ENCODE data around the gene RNASEL.

The RNASEL gene

DNA sequence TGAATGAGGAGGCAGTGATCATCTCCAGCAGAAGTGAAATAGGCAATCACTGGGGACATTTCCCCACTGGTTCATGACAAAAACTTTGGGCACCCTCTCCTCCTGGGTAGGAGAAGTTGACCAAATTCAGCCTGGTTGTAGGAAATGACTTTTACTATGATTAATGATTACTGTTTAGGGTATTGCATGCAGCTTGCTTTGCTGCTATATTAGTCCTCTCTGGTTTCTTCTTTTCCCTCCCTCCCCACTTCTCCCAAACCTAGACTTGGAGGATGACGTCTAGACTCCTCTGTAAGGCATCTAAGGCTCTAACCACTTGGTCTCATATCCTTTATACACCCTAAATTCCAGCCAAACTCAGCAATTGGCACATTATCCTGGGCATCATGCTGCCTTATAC lies 18.5 kb upstream of the RNASEL start:
- H3K27ac ChIP-seq (ENCODE audit: low read length), result no peak overlapping the region
- no peak overlapping the region for H3K4me3 ChIP-seq (ENCODE audit: low read length)
- peaks cover 64% of the 10 kb centered on the region for H3K27me3 ChIP-seq (ENCODE audit: control insufficient read depth, insufficient read depth, low read length)
- H3K9me3 ChIP-seq (ENCODE audit: control insufficient read depth, low read depth, low read length), result no peaks in the 10 kb centered on the region
- peaks cover 32% of the 10 kb centered on the region for H3K4me1 ChIP-seq (ENCODE audit: control insufficient read depth, low read depth, low read length)
- H3K9ac ChIP-seq (ENCODE audit: low read length), result no peak overlapping the region
- no peaks in the 10 kb centered on the region for H3K36me3 ChIP-seq (ENCODE audit: control insufficient read depth, low read depth, low read length)

DNA sequence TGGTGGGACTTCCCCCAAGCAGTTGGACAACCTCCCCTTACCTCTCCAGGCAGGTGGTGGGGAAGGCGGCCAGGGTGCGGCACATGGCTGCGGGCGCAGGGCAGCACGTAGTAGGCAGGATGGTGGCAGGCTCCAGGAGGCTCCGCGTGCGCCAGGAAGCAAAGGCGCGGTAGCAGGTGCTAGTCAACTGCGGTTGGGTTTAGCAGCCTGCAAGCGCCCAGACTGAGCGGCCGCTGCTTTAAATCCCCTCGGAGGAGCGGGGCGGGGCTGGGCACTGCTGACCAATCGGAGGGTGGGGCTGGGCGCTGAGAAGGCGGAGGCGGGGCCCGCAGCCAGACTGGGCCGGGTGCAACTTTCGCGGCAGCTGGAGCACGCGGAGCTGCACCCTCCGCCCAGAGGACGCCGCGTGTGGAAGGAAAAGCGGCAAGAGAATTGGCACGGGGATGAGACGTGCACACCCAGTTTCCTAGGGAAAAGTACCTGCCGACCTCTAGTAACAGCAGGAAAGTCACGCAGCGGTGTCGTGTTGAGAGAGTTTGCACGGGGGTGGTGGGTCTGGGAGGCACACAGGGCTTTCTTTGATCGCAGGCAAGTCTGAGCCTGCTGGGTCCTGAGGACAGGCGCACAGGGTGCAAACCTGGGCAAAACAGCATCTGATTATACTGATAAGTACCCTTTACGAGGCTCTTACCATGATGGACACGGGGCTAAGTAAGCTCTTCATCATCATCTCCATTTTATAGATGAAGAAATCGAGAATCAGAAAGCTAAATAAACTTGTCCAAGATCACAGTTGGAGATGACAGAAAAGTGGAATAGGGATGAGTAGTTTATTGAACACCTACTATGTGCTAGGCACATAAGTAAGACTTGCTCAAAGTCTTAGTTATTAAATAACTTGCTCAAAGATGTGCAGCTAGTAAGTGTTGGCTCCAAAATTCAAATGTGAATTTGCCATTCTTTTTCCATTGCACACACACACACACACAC lies 15.4 kb upstream of the RNASEL start, which contains the start of gene RGS16:
RGS16 (minus strand) TSS at position 215 of the 990 bp plus-strand sequence; CDS start at position 85, 130 bp downstream.
- Histone ChIP-seq H3K27ac (ENCODE audit: low read length) (no peak within 1 kb of the TSS), H3K27me3 (ENCODE audit: control insufficient read depth, insufficient read depth, low read length) (peaks cover 43% of the 10 kb centered on the region), H3K9ac (ENCODE audit: low read length) (peak within 1 kb of the TSS; percentile 27), H3K4me1 (ENCODE audit: control insufficient read depth, low read depth, low read length) (peaks cover 26% of the 10 kb centered on the region), H3K4me3 (ENCODE audit: low read length) (peak within 1 kb of the TSS; percentile 61), H3K36me3 (ENCODE audit: control insufficient read depth, low read depth, low read length) (peaks cover 13% of the 10 kb centered on the region), H3K9me3 (ENCODE audit: control insufficient read depth, low read depth, low read length) (no peaks in the 10 kb centered on the region)

DNA sequence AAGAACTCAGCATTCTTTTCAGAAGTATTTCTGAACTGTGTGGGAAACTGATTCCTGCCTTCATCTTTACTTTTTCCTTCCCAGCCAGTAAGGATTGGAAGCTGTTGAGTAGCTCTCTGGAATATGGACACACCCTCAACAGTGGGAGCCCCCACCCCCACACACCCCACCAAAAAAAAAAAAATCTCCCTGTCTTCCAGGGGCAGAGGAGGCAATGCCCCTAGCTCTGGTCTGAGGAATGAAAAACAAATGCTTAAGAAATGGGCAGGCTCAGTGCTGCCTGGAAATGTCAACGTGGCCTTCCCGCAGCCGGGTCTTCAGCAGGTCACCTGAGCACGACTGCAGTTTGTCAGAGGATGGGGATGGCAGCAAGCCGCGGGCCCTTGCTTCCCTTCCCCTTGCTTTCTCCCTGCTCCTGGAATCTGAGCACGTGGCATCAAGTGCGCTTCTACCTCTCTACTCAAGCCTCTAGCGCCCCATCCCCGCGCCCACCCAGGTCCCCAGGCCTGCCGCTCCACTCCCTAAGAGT lies 14.7 kb upstream of the RNASEL start:
- peaks cover 41% of the 10 kb centered on the region for H3K27me3 ChIP-seq (ENCODE audit: control insufficient read depth, insufficient read depth, low read length)
- peaks cover 13% of the 10 kb centered on the region for H3K36me3 ChIP-seq (ENCODE audit: control insufficient read depth, low read depth, low read length)
- H3K4me1 ChIP-seq (ENCODE audit: control insufficient read depth, low read depth, low read length), result peaks cover 26% of the 10 kb centered on the region
- no peaks in the 10 kb centered on the region for H3K9me3 ChIP-seq (ENCODE audit: control insufficient read depth, low read depth, low read length)
- H3K27ac ChIP-seq (ENCODE audit: low read length), result no peak overlapping the region
- H3K9ac ChIP-seq (ENCODE audit: low read length), result peak overlapping the region; percentile 27
- peak overlapping the region; percentile 61 for H3K4me3 ChIP-seq (ENCODE audit: low read length)

DNA sequence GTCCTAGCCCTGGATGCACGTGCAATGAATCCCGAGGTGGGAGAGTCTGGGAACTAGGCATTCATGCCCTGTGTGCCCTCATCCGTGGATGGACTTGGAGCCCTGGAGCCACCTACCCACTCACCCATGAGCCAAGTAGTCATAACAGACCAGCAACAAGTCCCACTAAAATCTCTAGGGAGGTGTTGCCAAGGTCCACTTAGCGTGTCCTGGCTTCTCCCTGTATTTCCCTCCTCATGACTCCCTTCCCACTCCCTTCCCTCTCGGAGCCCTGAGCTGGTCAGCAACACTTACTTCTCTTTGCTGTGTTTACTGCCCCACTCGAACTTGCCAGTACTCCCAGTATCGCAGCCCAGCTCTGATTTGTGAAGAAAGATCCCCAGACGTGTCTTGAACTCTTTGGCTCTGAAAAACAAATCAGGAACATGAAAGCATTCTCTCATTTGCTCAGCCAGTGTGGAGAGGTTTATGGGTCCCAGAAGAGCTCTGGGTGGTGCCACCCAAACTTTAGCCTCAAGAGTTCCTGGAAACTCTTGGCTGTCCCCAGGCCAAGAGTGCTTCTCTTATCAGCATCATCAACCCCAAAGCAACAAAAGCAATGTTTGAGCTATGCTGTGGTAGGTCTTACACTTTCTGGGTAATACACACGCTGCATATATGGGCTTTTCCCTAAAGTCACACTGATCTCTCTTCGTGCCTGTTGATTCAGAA lies 14.0 kb upstream of the RNASEL start:
- Histone ChIP-seq H3K4me1 (ENCODE audit: control insufficient read depth, low read depth, low read length) (peaks cover 26% of the 10 kb centered on the region), H3K9ac (ENCODE audit: low read length) (no peak overlapping the region), H3K9me3 (ENCODE audit: control insufficient read depth, low read depth, low read length) (no peaks in the 10 kb centered on the region), H3K27ac (ENCODE audit: low read length) (no peak overlapping the region), H3K4me3 (ENCODE audit: low read length) (peak overlapping the region; percentile 61), H3K36me3 (ENCODE audit: control insufficient read depth, low read depth, low read length) (peaks cover 13% of the 10 kb centered on the region), H3K27me3 (ENCODE audit: control insufficient read depth, insufficient read depth, low read length) (peaks cover 41% of the 10 kb centered on the region)

DNA sequence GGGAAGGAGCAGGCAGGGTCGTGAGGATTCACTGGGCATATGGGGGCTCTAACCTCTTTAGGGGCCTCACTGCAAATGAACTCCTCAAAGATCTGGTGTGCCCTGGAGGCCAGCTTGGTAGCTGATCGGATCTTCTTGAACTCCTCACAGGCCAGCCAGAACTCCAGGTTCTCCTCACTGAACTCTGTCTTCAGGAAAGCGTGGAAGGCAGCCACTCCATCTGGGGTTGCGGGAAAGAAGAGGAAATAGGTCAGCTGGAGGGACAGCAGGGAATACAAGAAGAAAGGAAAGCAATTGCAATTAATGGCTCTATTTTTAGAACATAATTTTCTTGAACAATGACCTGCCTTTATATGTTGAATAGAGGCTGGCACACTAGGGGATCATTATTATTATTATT lies 12.9 kb upstream of the RNASEL start:
- H3K27ac ChIP-seq (ENCODE audit: low read length), result no peak overlapping the region
- H3K9ac ChIP-seq (ENCODE audit: low read length), result no peak overlapping the region
- peaks cover 37% of the 10 kb centered on the region for H3K27me3 ChIP-seq (ENCODE audit: control insufficient read depth, insufficient read depth, low read length)
- peaks cover 26% of the 10 kb centered on the region for H3K4me1 ChIP-seq (ENCODE audit: control insufficient read depth, low read depth, low read length)
- no peaks in the 10 kb centered on the region for H3K9me3 ChIP-seq (ENCODE audit: control insufficient read depth, low read depth, low read length)
- peak overlapping the region; percentile 12 for H3K4me3 ChIP-seq (ENCODE audit: low read length)
- peaks cover 13% of the 10 kb centered on the region for H3K36me3 ChIP-seq (ENCODE audit: control insufficient read depth, low read depth, low read length)

DNA sequence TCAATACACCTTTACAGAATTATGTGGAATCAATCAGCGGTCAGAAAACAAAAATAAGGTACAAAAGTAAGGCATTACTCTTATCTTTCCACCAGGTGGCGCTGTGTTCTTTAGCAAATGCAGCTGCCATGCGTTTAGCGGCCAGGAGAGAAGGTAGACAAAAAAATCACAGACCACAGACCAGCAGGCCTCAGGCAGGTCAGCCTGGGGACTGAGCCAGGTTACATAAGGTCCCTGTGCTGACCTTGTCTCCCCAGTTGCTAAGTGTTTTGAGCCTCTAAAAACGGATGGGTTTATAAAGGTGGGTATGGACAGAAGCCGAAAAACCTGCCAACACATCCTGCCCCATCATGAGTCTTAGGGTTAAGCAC lies 12.3 kb upstream of the RNASEL start:
- no peak overlapping the region for H3K4me3 ChIP-seq (ENCODE audit: low read length)
- no peak overlapping the region for H3K27ac ChIP-seq (ENCODE audit: low read length)

DNA sequence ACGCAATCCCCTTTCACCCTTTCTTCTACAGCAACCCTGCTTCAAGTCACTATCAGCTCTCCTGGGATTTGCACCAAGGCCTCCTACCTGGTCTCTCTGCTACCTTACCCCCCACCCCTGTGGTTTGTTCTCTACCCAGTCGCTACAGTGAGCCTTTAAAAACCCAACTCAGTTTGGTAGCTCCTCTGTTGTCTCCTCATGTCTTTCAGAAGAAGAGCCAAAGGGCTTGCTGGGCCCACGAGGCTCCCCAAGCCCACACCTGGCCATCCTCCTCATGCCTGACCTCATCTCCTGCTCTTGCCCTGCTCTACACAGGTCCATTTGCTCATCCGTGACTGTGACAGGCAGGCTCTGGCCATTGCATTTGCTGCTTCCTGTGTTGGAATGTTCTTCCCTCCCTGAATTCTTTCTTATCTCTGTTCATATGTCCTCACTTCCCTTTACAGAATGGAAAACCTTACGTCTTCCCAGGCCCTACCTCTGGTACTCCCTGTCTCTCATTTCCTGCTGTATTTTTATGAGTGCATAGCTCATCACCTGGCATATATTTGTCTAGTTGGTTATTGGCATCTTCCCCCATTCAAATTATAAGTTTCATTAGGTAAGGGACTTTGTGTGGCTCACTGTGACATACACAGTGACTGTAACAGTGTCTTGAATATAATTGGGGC lies 11.8 kb upstream of the RNASEL start:
- H3K9ac ChIP-seq (ENCODE audit: low read length), result no peak overlapping the region
- no peak overlapping the region for H3K4me3 ChIP-seq (ENCODE audit: low read length)
- H3K27me3 ChIP-seq (ENCODE audit: control insufficient read depth, insufficient read depth, low read length), result peaks cover 31% of the 10 kb centered on the region
- no peak overlapping the region for H3K27ac ChIP-seq (ENCODE audit: low read length)
- peaks cover 26% of the 10 kb centered on the region for H3K4me1 ChIP-seq (ENCODE audit: control insufficient read depth, low read depth, low read length)
- no peaks in the 10 kb centered on the region for H3K9me3 ChIP-seq (ENCODE audit: control insufficient read depth, low read depth, low read length)
- peaks cover 13% of the 10 kb centered on the region for H3K36me3 ChIP-seq (ENCODE audit: control insufficient read depth, low read depth, low read length)

More for the DNA sequence above, 12.3 kb upstream of the RNASEL start:
- Histone ChIP-seq H3K4me1 (ENCODE audit: control insufficient read depth, low read depth, low read length) (peaks cover 26% of the 10 kb centered on the region), H3K9ac (ENCODE audit: low read length) (no peak overlapping the region), H3K27me3 (ENCODE audit: control insufficient read depth, insufficient read depth, low read length) (peaks cover 33% of the 10 kb centered on the region), H3K36me3 (ENCODE audit: control insufficient read depth, low read depth, low read length) (peaks cover 13% of the 10 kb centered on the region), H3K9me3 (ENCODE audit: control insufficient read depth, low read depth, low read length) (no peaks in the 10 kb centered on the region)

DNA sequence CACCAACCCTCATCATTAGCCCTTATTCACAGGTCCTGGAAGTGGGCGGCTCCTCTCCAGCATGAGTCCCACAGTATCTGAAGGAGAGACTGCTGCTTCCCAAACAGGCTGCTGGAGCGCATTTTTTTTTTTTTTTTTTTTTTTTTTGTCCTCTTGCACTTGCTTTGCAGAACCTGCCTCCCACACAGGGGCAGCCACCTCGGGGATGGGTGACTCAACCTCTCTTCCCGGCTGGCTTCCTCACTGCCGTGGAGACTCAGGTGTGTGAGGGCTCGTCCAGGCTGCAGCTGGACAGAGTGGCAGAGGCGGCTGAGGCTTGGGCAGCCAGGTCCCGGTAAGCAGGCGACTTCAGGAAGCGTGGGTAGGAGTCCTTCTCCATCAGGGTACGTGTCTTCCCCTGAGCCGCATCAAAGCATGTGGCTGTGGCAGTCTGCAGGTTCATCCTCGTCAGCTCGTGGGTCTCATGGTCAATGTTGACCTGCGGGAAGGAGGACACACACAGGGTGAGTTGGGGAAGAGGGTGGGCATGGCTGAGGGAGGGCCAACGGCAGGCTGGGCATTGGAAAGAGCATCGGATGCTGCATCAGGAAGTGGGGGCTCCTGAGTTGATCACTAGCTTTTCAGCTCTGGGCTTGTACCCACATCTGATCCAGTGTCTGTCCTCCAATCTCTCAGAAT lies 11.1 kb upstream of the RNASEL start:
- no peak overlapping the region for H3K27ac ChIP-seq (ENCODE audit: low read length)
- peaks cover 29% of the 10 kb centered on the region for H3K4me1 ChIP-seq (ENCODE audit: control insufficient read depth, low read depth, low read length)
- peaks cover 13% of the 10 kb centered on the region for H3K36me3 ChIP-seq (ENCODE audit: control insufficient read depth, low read depth, low read length)
- no peaks in the 10 kb centered on the region for H3K9me3 ChIP-seq (ENCODE audit: control insufficient read depth, low read depth, low read length)
- H3K27me3 ChIP-seq (ENCODE audit: control insufficient read depth, insufficient read depth, low read length), result peaks cover 24% of the 10 kb centered on the region
- H3K9ac ChIP-seq (ENCODE audit: low read length), result no peak overlapping the region
- H3K4me3 ChIP-seq (ENCODE audit: low read length), result no peak overlapping the region

DNA sequence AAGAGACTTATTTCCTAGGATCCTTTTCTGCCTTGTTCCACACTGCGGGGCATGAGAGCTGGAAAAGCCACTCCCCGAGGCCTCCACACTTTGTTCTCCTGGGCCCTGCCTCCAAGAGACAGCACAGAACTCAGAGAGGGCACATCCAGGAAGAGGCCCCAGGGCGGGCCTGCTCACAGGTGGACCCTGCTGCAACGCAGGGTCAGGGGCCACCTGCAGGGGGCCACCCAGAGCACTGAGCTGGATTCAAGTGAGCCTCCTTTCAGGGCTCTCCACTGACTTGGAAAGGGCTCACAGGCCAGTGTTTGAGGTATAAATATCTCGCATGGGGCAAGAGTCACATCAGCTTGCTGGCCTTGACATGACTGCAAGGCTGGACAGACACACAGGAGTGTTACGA lies 10.3 kb upstream of the RNASEL start:
- no peak overlapping the region for H3K27ac ChIP-seq (ENCODE audit: low read length)
- peaks cover 26% of the 10 kb centered on the region for H3K4me1 ChIP-seq (ENCODE audit: control insufficient read depth, low read depth, low read length)
- H3K9me3 ChIP-seq (ENCODE audit: control insufficient read depth, low read depth, low read length), result no peaks in the 10 kb centered on the region
- H3K4me3 ChIP-seq (ENCODE audit: low read length), result no peak overlapping the region
- H3K27me3 ChIP-seq (ENCODE audit: control insufficient read depth, insufficient read depth, low read length), result peaks cover 16% of the 10 kb centered on the region
- peaks cover 13% of the 10 kb centered on the region for H3K36me3 ChIP-seq (ENCODE audit: control insufficient read depth, low read depth, low read length)
- no peak overlapping the region for H3K9ac ChIP-seq (ENCODE audit: low read length)

DNA sequence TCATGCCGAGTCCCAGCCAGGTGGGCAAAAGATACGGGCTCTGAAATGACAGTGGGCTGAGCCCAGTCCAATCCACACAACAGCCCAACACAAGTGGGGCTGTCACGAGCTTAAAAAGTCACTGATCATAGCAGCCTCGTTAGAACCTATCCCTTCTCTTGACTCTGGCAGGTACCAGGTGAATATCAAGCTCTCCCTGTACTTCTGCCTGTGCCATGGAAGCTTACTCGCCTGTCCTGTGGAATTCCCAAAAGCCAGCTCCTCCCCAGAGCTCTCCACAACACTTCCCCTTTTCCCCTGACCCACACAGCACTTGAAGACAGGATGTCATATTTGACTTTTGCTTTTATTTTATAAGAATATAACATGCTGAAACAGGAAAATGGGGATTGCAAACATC lies 9.2 kb upstream of the RNASEL start:
- no peaks in the 10 kb centered on the region for H3K9me3 ChIP-seq (ENCODE audit: control insufficient read depth, low read depth, low read length)
- peaks cover 21% of the 10 kb centered on the region for H3K4me1 ChIP-seq (ENCODE audit: control insufficient read depth, low read depth, low read length)
- H3K27me3 ChIP-seq (ENCODE audit: control insufficient read depth, insufficient read depth, low read length), result peaks cover 9% of the 10 kb centered on the region
- H3K36me3 ChIP-seq (ENCODE audit: control insufficient read depth, low read depth, low read length), result peaks cover 13% of the 10 kb centered on the region
- no peak overlapping the region for H3K27ac ChIP-seq (ENCODE audit: low read length)
- H3K4me3 ChIP-seq (ENCODE audit: low read length), result no peak overlapping the region
- H3K9ac ChIP-seq (ENCODE audit: low read length), result no peak overlapping the region
